NCI-H2171 treated with DMSO at 0.1 percent for 48 hours (cell line): ENCODE results near the gene SRSF8.

Experiments
- DNase-seq: peaks from one replicate; lab custom pipeline; 2025; lab: John Stamatoyannopoulos, UW

SRSF8 gene

DNA sequence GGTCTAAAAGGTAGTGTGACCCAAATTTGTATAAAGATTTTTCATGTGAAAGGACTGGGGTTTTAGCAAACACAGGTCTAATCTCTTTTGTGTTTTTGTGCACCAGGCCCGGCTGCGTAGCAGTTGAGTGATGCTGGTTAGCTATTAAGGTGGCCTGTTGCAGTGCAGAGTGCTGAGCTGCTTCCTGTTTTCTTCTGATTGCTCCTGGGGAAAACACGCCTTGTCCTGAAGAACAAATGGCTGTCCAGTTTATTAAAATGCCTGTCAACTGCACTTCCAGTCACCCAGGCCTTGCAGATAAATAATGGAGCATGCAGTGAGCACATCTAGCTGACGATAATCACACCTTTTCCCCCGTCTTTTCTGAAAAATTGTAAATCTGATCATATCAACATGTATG lies 1.8 kb downstream of the SRSF8 start:
- peak; percentile 90 for DNase-seq

DNA sequence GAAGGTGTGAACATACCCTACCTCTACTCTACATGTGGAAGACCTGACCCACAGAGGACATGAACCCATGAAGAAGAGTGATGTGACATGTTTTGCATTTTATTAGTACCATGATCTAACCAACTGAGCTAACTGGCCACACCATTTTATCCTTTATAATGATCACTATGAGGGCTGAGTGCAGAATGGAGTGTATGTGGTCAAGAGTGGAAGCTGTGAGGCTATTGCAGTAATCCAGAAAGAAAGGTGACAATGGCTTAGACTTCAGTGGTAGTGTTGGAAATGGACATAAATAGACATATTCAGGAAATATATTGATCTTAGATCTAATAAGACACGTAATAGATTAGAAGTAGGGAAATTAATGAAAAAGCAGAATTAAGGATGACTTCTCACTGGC lies 3.8 kb downstream of the SRSF8 start:
- no peak for DNase-seq

DNA sequence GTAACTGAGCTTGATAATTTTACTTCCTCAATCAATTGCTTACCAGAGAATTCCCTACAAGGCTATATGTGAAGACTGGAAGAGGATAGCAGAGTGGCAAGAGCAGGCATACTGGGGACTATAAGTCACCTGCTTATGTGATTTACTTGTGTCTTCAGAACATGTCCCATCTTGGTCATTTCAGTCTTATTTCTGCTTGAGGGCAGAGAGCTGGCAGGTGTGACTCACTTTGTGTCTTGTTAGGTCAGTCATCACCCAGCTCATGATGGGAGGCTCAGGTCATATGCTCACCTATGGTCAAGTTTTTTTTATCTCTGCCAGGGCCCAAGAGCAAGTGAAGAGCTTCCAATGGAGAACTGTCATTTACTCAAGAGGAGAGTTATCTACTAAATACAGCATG lies 6.2 kb downstream of the SRSF8 start:
- no peak for DNase-seq

DNA sequence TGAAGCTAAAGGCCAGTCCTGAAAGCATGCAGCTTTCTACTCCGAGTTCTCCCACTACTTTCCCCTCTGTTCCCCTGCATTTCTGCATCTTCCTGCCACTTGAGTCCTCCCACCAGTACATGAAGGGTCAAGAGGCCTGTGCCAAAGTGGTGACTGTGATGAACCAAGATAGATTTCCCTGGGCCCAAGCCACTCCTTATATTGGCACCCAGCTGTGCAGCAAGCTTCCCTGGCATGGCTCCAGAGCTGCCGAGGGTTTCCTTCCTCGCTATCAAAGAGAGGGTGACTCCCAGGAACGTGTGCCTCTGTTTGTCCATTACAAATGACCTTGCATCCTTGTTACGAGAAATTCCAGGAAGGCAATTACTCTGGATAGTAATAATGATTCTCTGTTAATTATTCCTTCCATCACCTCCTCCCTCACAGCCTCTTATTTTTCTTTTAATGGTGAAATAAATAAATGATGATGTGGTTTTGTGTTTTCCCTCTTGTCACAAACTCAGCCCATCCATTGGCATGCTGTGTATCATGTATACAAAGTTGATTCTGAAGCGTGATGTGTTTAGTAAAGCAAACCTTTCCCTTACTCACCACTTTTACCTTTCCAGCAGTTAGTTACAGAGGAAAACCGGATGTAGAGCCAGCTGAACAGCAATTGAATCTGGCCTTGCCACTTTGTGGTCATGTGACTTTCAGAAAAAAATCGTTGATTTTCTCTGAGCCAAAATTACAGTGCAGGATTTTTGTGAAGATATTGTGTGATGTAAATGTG lies 8.3 kb downstream of the SRSF8 start:
- peak; percentile 49 for DNase-seq

DNA sequence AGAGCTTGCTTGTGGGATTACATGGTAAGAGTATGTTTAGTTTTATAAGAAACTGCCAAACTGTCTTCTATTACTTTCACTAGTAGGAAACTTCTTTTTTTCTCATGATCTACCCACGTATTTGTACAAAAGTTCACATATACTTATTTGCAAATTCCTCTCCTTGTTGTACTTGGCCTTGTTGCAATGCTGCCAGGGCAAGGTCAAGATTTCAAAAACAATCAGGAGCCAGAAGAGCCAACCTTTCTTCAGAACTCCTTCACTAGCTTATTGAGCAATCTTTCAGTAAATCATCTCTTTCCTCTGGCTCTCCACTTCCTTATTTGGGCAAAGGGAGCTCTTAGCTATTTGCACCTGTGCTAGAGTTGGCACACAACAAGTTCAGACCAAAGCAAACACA lies 9.7 kb downstream of the SRSF8 start:
- DNase-seq = no peak

DNA sequence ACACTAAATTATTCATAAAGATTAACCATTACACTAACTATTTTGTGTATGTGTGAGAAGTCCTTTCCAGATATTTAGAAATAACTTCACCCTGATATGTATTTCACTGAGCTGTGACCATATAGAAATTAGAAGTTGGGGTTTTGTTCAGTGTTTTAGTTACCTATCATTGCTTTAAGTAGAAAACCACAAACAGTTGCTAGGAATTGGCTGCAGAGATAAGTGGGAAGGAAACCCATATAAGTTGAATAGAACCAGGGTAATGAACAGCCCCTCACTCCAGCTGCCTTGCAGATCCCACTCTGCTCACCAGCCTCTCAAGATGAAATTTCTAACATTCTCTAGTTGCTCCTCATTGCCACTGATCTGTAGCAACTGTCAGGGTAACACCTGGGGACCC lies 10.3 kb downstream of the SRSF8 start:
- no peak for DNase-seq

DNA sequence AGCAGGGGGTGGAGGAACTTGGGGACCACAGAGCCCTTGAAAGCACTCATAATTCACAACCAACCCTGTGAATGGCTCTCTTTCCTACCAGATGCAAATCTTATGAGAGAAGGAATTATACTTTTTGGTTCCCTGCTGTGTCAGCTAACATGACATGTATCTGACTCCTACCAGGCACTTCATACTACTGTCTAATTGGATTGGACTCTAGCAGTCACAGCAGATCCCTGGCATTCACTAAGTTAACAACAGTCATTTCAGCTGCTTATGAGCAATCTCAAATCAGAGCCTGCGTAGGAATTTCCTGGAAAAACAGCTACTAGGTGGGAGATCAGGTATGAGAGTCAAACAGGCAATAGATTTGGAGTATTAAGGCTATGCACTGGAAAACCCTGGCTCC lies 11.8 kb downstream of the SRSF8 start:
- no peak for DNase-seq

DNA sequence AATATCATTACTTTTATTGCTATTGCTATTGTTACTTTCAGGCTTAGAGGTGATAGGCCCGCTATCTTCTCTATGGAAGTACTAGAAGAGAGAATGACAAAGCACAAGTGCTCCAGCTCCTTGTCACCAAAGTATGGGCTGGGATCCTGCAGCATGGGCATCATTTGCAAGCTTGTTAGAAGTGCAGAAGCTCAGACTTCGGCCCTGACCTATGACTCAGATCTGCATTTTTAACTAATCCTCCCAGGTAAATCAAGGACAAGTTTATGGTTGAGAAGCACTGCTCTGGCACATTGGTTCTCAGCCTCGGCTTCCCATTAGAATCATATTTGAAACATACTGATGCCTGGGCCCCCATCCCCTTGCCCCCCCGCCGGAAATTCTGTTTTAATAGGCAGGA lies 14.3 kb downstream of the SRSF8 start:
- DNase-seq = no peak

DNA sequence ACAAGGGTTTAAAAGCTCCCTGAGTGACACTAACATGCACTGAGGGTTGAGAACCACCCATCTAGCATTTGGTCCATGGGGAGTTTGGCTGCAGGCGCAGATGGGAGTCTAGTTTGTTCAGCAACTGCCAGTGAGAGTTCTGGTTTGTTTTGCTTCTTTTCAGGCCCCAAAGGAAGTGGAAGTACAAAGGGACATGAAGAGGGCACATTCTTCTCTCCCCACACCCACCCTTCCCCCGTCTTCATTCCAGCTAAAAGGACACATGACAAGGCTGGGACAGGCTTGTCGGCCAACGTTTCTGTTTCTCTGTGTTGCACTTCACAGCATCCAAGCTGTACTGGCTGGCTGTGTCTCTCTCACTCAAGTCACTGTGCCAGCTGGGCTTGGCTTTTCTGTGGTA lies 14.7 kb downstream of the SRSF8 start:
- no peak for DNase-seq

DNA sequence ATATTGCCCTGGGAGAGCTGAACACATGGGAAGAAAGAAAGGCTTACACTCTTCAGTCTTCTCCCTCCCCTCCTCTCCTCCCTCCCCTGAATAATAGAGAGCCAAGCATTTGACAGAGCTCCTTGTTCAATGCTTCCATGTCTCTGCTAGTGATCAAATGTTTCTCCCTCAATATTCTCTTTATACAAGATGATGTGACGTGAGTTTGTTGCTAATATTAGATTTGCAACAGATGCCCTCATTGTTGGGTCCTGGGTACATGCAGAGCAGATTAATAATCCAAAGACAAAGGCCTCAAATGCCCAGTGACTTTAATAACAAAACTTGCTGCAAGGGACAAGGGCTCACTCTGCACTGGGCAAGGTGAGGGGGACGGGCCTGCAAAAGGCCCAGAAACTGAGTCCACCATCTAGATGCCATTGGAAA lies 15.9 kb downstream of the SRSF8 start:
- DNase-seq = no peak

DNA sequence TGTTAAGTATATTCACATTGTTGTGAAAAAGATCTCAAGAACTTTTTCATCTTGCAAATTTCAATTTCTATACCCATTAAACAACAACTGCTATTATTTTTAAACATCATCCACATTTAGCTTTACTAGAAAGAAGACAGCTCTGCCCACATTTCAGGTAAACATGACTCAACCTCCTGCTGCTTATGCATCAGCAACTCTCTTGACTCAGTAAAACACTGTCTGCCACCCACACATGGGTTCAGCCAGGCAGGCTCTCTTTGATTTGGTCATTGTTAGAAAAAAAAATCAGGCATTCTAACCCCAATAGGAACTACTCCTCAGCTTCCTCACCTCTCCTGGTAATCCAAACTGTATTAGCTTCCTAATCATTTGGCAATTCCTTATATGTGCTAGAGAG lies 17.8 kb downstream of the SRSF8 start:
- no peak for DNase-seq

DNA sequence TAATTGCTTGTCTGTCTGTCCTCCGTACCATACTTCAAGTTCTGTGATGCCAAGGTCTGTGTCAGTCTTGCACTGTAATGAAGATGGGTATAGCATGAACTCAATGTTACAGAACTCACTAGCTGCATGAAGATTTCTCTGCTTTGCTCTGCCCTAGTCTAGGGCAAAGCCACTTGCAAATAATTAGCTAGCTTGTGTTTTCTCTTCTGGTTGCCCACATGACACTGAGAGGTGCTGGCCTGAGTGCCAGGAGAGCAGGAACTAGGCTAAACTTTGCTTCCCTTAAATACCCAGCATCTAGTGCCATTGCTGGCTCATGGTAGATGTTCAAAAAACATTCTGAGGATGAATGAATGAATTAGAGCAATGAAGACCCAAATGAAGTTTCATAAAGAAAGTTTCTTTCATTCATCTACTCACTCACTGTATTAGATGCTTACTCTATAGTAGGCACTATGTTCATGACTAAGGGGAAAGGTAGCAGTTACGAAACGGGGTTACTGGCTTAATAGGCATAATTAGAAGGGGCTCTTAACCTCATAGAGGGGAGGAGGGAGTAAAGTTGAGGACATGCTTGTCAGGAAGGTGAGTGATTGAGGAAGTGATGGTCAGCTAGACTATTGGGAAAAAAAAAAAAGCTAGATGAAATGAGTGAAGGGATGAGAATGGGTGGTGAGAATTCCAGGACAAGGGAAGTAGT lies 18.5 kb downstream of the SRSF8 start:
- no peak for DNase-seq

DNA sequence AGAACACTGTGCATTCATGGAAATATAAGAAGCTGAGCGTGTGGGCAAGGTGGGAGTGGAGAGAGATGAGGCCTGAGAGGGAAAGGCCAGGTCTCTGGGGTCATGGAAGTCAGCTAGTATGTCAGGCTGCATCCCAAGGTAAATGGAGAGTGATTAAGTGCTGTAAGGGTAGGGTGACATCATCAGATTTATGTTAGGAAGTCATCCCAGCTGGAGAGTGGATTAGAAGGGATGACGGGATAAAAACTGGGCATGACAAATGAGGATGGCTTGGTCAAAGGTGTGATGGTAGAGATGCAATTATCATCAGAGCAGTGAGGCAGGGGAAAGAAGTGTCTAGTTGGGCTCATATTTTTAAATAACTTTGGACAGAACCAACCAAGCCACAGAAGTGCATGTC lies 19.4 kb downstream of the SRSF8 start:
- no peak for DNase-seq

DNA sequence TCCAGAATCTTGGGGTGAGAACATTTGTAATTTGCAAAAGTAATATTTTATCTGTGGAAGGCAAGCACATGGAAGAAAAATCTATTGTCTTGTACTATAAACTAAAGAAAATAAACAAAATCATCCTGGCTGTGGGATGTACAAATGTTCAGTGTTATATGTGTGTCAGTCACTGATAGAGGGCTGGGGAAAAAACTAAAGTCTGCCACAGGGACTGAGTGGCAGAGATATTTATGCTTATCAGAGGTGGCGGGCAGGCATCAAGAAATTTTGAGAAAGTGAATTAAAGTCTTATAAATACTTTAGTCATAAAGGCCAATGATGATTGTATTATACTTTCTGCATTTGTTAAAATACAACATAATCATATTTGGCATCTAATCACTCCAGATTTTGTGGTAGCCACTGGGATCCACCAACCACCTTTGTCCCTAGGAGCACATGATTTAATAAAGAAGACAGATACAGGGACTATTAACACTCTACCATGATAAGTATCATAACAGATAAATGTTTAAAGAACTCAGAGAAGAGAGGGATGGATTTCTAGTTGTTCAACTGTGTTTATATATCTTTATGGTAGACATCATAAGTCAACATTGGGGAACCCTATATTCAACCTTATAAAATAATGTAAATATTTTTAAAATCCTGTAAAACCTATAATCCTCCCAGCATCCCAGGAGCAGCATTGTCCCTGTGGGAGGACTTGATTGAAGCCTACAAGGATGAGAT lies 20.3 kb downstream of the SRSF8 start:
- no peak for DNase-seq

DNA sequence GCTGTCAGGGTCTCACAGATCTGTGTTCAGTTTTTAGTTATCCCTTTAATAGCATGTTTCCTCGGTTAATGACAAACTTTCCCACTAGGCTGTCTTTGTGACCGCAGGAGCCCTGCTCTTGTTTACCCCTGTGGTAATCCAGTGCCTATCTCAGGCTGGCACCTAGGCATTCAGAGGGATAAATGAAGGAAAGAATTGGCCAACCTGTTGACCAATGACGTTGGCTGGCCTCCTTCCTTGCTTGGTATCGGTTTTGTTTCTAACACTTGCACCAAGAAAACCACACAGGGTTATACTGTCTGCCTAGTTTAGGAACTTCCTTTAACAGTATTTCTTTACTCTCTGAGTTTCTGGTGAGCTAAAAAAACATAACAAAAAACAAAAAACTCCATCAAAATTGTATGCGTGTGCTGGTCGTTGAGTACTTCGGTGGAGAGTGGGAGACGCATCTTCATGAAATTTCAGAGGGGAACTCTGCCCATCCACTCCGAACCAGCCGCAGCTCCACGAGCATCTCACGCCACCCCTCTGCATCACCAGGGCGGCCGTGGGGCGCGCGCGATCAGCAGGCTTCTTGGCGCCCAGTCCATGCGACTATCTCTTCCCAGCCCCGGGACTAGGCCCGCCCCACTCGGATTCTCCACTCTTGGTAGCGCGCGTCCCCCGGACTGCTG lies 22.4 kb downstream of the SRSF8 start:
- no peak for DNase-seq

DNA sequence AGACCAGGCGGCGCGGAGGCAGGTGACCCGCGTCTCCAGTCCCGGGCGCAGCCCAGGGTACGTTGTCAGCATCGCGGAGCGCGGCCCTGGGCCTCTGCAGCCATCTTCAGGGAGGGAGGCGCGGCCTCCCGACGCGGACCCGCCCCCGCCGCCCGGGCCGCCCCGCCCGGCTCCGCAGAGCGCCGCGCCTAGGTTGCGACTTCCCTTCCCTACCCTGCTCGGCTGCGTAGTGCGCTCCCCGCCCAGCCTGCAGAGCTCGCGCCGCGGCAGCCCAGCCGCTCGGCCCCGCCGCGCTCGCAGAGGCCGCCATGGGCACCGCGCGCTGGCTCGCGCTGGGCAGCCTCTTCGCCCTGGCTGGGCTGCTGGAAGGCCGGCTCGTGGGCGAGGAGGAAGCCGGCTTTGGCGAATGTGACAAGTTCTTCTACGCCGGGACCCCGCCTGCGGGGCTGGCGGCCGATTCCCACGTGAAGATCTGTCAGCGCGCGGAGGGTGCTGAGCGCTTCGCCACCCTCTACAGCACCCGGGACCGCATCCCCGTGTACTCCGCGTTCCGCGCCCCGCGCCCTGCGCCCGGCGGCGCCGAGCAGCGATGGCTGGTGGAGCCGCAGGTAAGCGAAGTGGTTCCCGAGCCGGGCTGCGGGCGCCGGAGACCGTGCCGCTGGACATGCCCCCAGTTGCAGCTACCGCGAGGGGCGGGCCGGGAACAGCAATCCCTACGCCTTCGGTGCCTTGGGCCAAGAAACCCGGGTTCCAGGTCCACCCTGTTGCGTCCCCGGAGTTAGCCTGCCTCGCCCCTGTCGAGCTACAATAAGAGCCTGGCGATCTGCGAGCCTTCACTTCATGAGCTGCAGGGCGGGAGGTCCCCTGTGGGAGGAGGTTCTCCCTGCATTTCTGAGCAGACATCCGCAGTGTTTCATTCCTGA lies 23.2 kb downstream of the SRSF8 start, which contains the start of gene ENDOD1:
ENDOD1 (plus strand) TSS at position 227 of the 923 bp plus-strand sequence; CDS start at position 309, 82 bp downstream.
- peak; percentile 69 for DNase-seq

DNA sequence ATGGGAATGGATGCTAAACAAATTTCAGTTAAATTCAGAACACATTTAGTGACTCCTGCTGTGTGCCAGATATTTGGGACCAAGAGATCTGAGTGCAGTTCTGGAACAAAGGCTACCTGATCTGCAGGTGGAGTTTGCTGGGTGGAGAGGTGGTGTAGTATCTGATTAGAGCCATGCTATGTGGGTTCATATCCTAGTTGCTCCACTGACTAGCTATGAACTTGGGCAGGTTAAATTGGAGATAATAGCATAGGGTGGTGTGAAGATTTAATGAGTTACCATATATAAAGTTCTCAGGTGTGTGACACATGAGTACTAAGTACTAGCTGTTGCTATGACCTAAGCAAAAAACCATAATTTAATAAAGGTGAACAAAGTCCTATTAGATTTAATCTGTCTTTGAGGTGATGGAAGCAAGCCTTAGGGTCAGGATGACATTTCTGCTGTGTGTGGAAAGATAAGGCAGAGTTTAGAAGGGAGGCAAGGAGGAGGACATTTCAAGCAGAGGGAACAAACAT lies 25.0 kb downstream of the SRSF8 start:
- DNase-seq = no peak

DNA sequence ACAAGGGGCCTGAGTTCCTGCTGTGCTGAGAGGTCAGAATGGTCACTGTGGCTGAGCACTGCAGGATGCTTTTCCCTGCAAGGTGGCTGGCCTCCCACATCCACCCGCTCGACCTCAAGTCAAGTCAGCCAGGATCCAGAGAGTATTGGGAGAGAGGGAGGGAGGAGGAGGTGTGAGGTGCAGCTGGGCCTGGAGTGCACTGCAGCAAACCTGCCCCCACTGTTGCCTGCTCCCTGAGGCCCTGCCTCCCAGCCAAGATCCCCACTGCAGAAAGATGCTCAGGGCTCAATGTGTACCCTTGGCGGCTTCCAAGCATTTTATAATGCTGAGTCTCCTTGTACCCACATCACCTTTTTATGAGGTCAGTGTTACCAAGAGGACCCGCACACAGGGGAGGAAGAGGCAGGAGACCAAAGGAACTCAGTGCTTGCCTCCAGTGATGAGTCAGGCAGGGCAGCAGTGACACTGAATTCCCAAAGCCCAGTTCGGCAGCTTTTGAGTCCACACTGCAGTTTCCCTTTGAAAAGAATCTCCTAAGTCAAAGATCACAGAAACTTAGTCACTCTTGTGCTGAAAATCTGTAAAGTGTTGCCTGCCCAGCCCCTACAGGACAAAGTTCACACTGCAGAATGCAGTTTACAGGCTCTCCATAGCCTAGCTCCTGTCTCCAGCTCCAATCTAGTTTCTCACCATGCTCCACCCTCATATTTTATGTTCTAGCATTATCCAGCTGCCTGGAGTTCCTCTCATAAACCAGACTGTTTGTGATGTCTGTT lies 26.0 kb downstream of the SRSF8 start:
- no peak for DNase-seq

DNA sequence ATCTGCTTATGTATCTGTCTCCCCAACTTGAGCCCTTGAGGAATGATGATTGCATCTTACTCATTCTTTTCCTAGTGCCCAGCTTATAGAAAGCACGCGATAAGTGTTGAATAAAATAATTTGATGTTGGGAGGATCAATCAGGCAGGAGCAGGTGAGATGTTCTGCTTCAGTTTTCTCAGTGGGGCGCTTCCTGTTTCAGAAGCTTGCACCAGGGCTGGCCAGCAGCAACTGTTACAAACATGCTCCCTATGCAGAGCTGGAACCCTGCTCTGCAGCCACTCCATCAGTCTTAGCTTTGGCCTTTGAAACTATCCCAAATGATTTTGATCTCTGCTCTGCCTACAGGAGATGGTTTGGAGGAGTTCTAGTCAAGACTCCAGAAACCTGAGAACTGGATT lies 26.8 kb downstream of the SRSF8 start:
- DNase-seq = no peak
